IMR-90 (cell line): ENCODE data around the gene INTS2. TPM values are rescaled to one million over a fixed set of nuclear protein-coding genes. Genes with fewer than 3 reads are reported as not detected.

Experiments used
- ATAC-seq: fragments of 200-7000 bp; cut with Tn5 transposase; 2 replicates; pipeline ENCODE4 v1.9.1; 2020; ENCODE audit warnings: low read depth, mild to moderate bottlenecking, moderate library complexity
- BruUV-seq: library from RNA; stranded (reverse); fragments of 400-500 nt; replicated peaks from 2 replicates; lab custom pipeline; 2021; lab: Mats Ljungman, UMichigan
- CTCF ChIA-PET: fragments of 300-600 bp; formaldehyde crosslinking; extraction: SDS; loops from one replicate; lab custom pipeline; 2021; ENCODE audit warnings: antibody characterized with exemption; lab: Yijun Ruan, JAX
- POLR2A ChIA-PET: fragments of 300-600 bp; sonication (Branson Sonifier 250); formaldehyde crosslinking; loops from one replicate; lab custom pipeline; 2022; ENCODE audit warnings: antibody characterized with exemption; ENCODE audit not compliant: unreplicated experiment; lab: Charles Lee
- DNase-seq: peaks from one replicate; pipeline ENCODE4 v3.0.0; 2013
- H2AFZ ChIP-seq: replicated peaks from 2 replicates; pipeline ENCODE3; 2013; ENCODE audit warnings: low read length, mild to moderate bottlenecking; ENCODE audit not compliant: poor library complexity
- H2AK5ac ChIP-seq: 2 replicates; pipeline ENCODE4 v1.6.1; 2013; ENCODE audit warnings: low read depth, low read length, inconsistent platforms
- H2AK9ac ChIP-seq: replicated peaks from 2 replicates; pipeline ENCODE3; 2013; ENCODE audit warnings: mild to moderate bottlenecking, low read depth, low read length, moderate library complexity; ENCODE audit not compliant: poor library complexity
- H2BK120ac ChIP-seq: 2 replicates; pipeline ENCODE4 v1.6.1; 2013; ENCODE audit warnings: low read depth, low read length, inconsistent platforms
- H2BK15ac ChIP-seq: 3 replicates; pipeline ENCODE4 v1.6.1; 2013; ENCODE audit warnings: low read depth, low read length, inconsistent platforms
- H2BK20ac ChIP-seq: 2 replicates; pipeline ENCODE4 v1.6.1; 2013; ENCODE audit warnings: low read depth, mild to moderate bottlenecking, inconsistent platforms, low read length, moderate library complexity
- H2BK5ac ChIP-seq: 2 replicates; pipeline ENCODE4 v1.6.1; 2013; ENCODE audit warnings: mild to moderate bottlenecking, low read depth, low read length, inconsistent platforms; ENCODE audit not compliant: poor library complexity, severe bottlenecking
- H3K14ac ChIP-seq: replicated peaks from 2 replicates; pipeline ENCODE4 v1.6.1; 2013; ENCODE audit warnings: low read depth, low read length, inconsistent platforms
- H3K18ac ChIP-seq: 2 replicates; pipeline ENCODE4 v1.6.1; 2013; ENCODE audit warnings: low read depth, low read length, control low read depth
- H3K23ac ChIP-seq: 2 replicates; pipeline ENCODE4 v1.6.1; 2013; ENCODE audit warnings: low read depth, low read length, inconsistent platforms
- H3K27ac ChIP-seq: 2 replicates; pipeline ENCODE4 v1.5.1; 2013; ENCODE audit warnings: mild to moderate bottlenecking, control low read depth, low read length; ENCODE audit not compliant: insufficient read depth
- H3K27me3 ChIP-seq: 2 replicates; pipeline ENCODE4 v1.6.1; 2013; ENCODE audit warnings: low read length; ENCODE audit not compliant: control insufficient read depth, insufficient read depth
- H3K36me3 ChIP-seq: 2 replicates; pipeline ENCODE4 v1.6.1; 2013; ENCODE audit warnings: low read length, mixed read lengths; ENCODE audit not compliant: control insufficient read depth, insufficient read depth
- H3K4ac ChIP-seq: 2 replicates; pipeline ENCODE4 v1.6.1; 2013; ENCODE audit warnings: low read depth, low read length, inconsistent platforms
- H3K4me1 ChIP-seq: 2 replicates; pipeline ENCODE4 v1.6.1; 2013; ENCODE audit warnings: low read length, mixed read lengths; ENCODE audit not compliant: control insufficient read depth, insufficient read depth
- H3K4me2 ChIP-seq: 2 replicates; pipeline ENCODE4 v1.6.1; 2013; ENCODE audit warnings: low read depth, mild to moderate bottlenecking, control low read depth, low read length, moderate library complexity
- H3K4me3 ChIP-seq: 2 replicates; pipeline ENCODE4 v1.5.1; 2013; ENCODE audit warnings: low read depth, mild to moderate bottlenecking, control low read depth, low read length, moderate library complexity; ENCODE audit not compliant: insufficient read depth
- H3K56ac ChIP-seq: 2 replicates; pipeline ENCODE4 v1.6.1; 2013; ENCODE audit warnings: low read length, inconsistent platforms; ENCODE audit not compliant: insufficient read depth; ENCODE audit errors: extremely low read depth
- H3K79me1 ChIP-seq, 2 experiments: 2 replicates each; pipeline ENCODE4 v1.6.1; 2013; ENCODE audit warnings: low read length in 2 of 2, inconsistent platforms in 1 of 2, low read depth in 1 of 2
- H3K9ac ChIP-seq: 2 replicates; pipeline ENCODE4 v1.6.1; 2013; ENCODE audit warnings: low read depth, low read length, control low read depth
- H3K9me1 ChIP-seq: 2 replicates; pipeline ENCODE4 v1.6.1; 2013; ENCODE audit warnings: low read length, inconsistent platforms; ENCODE audit not compliant: insufficient read depth
- H3K9me3 ChIP-seq: 2 replicates; pipeline ENCODE4 v1.6.1; 2013; ENCODE audit warnings: low read length; ENCODE audit not compliant: control insufficient read depth, insufficient read depth
- H4K20me1 ChIP-seq: 2 replicates; pipeline ENCODE4 v1.6.1; 2013; ENCODE audit warnings: low read length, inconsistent platforms; ENCODE audit not compliant: insufficient read depth
- H4K5ac ChIP-seq: 2 replicates; pipeline ENCODE4 v1.6.1; 2013; ENCODE audit warnings: mild to moderate bottlenecking, low read depth, low read length, control low read depth
- H4K8ac ChIP-seq, 2 experiments: 2 replicates each; pipeline ENCODE4 v1.6.1; 2013; ENCODE audit warnings: low read depth in 2 of 2, low read length in 2 of 2, control low read depth in 1 of 2, inconsistent platforms in 1 of 2
- H4K91ac ChIP-seq: 2 replicates; pipeline ENCODE4 v1.6.1; 2013; ENCODE audit warnings: low read depth, low read length, inconsistent platforms; ENCODE audit not compliant: insufficient read depth
- BHLHE40 ChIP-seq: fragments of 150-350 bp; IDR thresholded peaks from 2 replicates; pipeline ENCODE4 v1.6.1; 2016; ENCODE audit warnings: mild to moderate bottlenecking, low read depth, low read length
- CTCF ChIP-seq: conservative IDR thresholded peaks from 2 replicates; pipeline ENCODE4 v1.5.1; 2012; ENCODE audit warnings: mild to moderate bottlenecking, low read depth, low read length, improper control_type of control experiment
- FOS ChIP-seq: fragments of 150-350 bp; IDR thresholded peaks from 2 replicates; pipeline ENCODE4 v1.6.1; 2016; ENCODE audit warnings: low read depth, low read length
- MAFK ChIP-seq: IDR thresholded peaks from 2 replicates; pipeline ENCODE4 v1.6.1; 2012; ENCODE audit warnings: low read depth, low read length, improper control_type of control experiment
- NFE2L2 ChIP-seq: fragments of 150-350 bp; IDR thresholded peaks from 2 replicates; pipeline ENCODE4 v1.6.1; 2016; ENCODE audit warnings: low read depth, mild to moderate bottlenecking, low read length
- RFX5 ChIP-seq: IDR thresholded peaks from 2 replicates; pipeline ENCODE4 v1.8.0; 2012; ENCODE audit warnings: low read depth, mild to moderate bottlenecking, low read length, moderate library complexity
- WGBS, 2 experiments: methylation state at CpG; one replicate each; pipeline versions ENCODE4 v1.1.5 to v1.1.7; 2013; ENCODE audit warnings: missing lambda C conversion rate in 2 of 2; ENCODE audit not compliant: insufficient read length in 1 of 2; ENCODE audit errors: extremely low coverage in 2 of 2; 5-methylcytosine and 5-hydroxymethylcytosine counted together
- dilution Hi-C: fragments of 300-500 bp; cut with HindIII; formaldehyde crosslinking; loops from one replicate; pipeline ENCODE4 v1.14.3; 2018; ENCODE audit warnings: low sequenced_read_pairs; ENCODE audit not compliant: unreplicated experiment
- in situ Hi-C: fragments of 300-500 bp; cut with MboI; formaldehyde crosslinking; loops from 3 replicates; pipeline ENCODE4 v1.14.3; 2019; ENCODE audit warnings: low sequenced_read_pairs, inconsistent platforms, mixed read lengths
- intact Hi-C: fragments of 100-400 bp; cut with micrococcal nuclease; formaldehyde crosslinking; loops from 2 replicates; pipeline ENCODE4 v1.10.0; 2022
- polyA plus RNA-seq, 3 experiments: library from polyadenylated mRNA; depleted of rRNA; stranded (reverse); fragments of >200 nt; gene quantifications; 2 replicates each; pipeline ENCODE4 v1.2.3, GENCODE V29; 2012; ENCODE audit warnings: low replicate concordance in 1 of 3
- total RNA-seq: library from RNA; depleted of rRNA; stranded (reverse); fragments of >200 nt; gene quantifications from 2 replicates; pipeline ENCODE4 v1.2.3, GENCODE V29; 2012

Gene INTS2
- total and polyA plus RNA-seq, 2 of the 4 experiments (the other 2 are of a cell fraction), result 4.0 to 17.4 TPM

- peak overlapping the region; percentile 46 for H2BK5ac ChIP-seq
- H3K4me3 ChIP-seq, result no peak overlapping the region
- in situ Hi-C loops (no loop called here), dilution Hi-C loops (no loop called here), intact Hi-C loops (no loop called here)
- peak overlapping the region; percentile 79 for H2BK20ac ChIP-seq
- no peak overlapping the region for H3K27ac ChIP-seq
- no peak overlapping the region for H3K56ac ChIP-seq
- H3K9ac ChIP-seq, result no peak overlapping the region
- peak overlapping the region; percentile 64 for H3K14ac ChIP-seq
- peak overlapping the region; percentile 49 for H4K5ac ChIP-seq
- H2BK120ac ChIP-seq, result peak overlapping the region; percentile 77
- peaks cover 7% of the 10 kb centered on the region for H3K9me1 ChIP-seq
- peak overlapping the region; percentile 0 for H2AFZ ChIP-seq
- H2BK15ac ChIP-seq, result peak overlapping the region; percentile 25; the same call in 1 of the 3 replicates
- H2AK9ac ChIP-seq, result no peak overlapping the region
- H3K36me3 ChIP-seq, result no peaks in the 10 kb centered on the region
- peak overlapping the region; percentile 35 for H3K23ac ChIP-seq
- no TSS peak for BruUV-seq
- H3K4me1 ChIP-seq, result peaks cover 7% of the 10 kb centered on the region
- ChIA-PET CTCF (interaction anchor here (1.0 to 1.1 kb wide), 2 partner anchors 199 to 423 kb away, joined by 3 to 4 read pairs; no protein-coding TSS in a partner anchor), POLR2A (no interaction called here)
- H2AK5ac ChIP-seq, result peak overlapping the region; percentile 67; the same call in 1 of the 2 replicates
- H4K20me1 ChIP-seq, result no peaks in the 10 kb centered on the region
- no peaks in the 10 kb centered on the region for H3K27me3 ChIP-seq
- H3K4me2 ChIP-seq, result no peak overlapping the region
- peak overlapping the region in 1 of 2 experiments; percentile 4; a peak in 3 of 4 replicates for H4K8ac ChIP-seq
- WGBS, 2 experiments, result no CpG with 5 or more reads among the region's 2 CpGs
- H3K79me1 ChIP-seq, result peaks cover 8 to 24% of the 10 kb centered on the region in 2 experiments
- H4K91ac ChIP-seq, result peak overlapping the region; percentile 55; the same call in 1 of the 2 replicates
- H3K4ac ChIP-seq, result peak overlapping the region; percentile 31
- no peaks in the 10 kb centered on the region for H3K9me3 ChIP-seq
- TF ChIP-seq NFE2L2, result no peak
- no peak for TF ChIP-seq MAFK
- TF ChIP-seq BHLHE40, result no peak
- no peak for TF ChIP-seq CTCF
- TF ChIP-seq RFX5, result no peak
- TF ChIP-seq FOS, result no peak
- no peak for DNase-seq
- peak overlapping the region; percentile 45 for H3K18ac ChIP-seq
- no peak for ATAC-seq
Measured at GRCh38 chr17:61834610-61835009, 93.2 kb downstream of the INTS2 start.
